Measurements from ENCODE around the gene ADAMTS12.

Gene ADAMTS12

GRCh38 chr5:33827885-33828284 lies 63.9 kb downstream of the ADAMTS12 start:
- intact Hi-C loops (cut with micrococcal nuclease): no loop called here
- no peaks in the 10 kb centered on the region for H3K27me3 Mint-ChIP-seq
- no peaks in the 10 kb centered on the region for H3K4me1 Mint-ChIP-seq (ENCODE audit: low read depth)
- H3K9me3 Mint-ChIP-seq: no peaks in the 10 kb centered on the region
- no peak overlapping the region for H3K27ac Mint-ChIP-seq
- no peak overlapping the region for H3K4me3 Mint-ChIP-seq
- H3K36me3 Mint-ChIP-seq (ENCODE audit: low read depth): no peaks in the 10 kb centered on the region

GRCh38 chr5:33827018-33827707 lies 64.6 kb downstream of the ADAMTS12 start:
- Mint-ChIP-seq H3K9me3 (no peaks in the 10 kb centered on the region), H3K27ac (no peak overlapping the region), H3K4me3 (no peak overlapping the region), H3K36me3 (ENCODE audit: low read depth) (no peaks in the 10 kb centered on the region), H3K4me1 (ENCODE audit: low read depth) (no peaks in the 10 kb centered on the region), H3K27me3 (no peaks in the 10 kb centered on the region)
- intact Hi-C loops (cut with micrococcal nuclease): no loop called here

GRCh38 chr5:33824516-33825195 lies 67.1 kb downstream of the ADAMTS12 start:
- no peaks in the 10 kb centered on the region for H3K9me3 Mint-ChIP-seq
- intact Hi-C loops (cut with micrococcal nuclease): no loop called here
- no peaks in the 10 kb centered on the region for H3K36me3 Mint-ChIP-seq (ENCODE audit: low read depth)

GRCh38 chr5:33817301-33817700 lies 74.5 kb downstream of the ADAMTS12 start:
- H3K27ac Mint-ChIP-seq: no peak overlapping the region
- no peaks in the 10 kb centered on the region for H3K4me1 Mint-ChIP-seq (ENCODE audit: low read depth)
- no peak overlapping the region for H3K4me3 Mint-ChIP-seq
- peaks cover 5% of the 10 kb centered on the region for H3K9me3 Mint-ChIP-seq
- no peaks in the 10 kb centered on the region for H3K36me3 Mint-ChIP-seq (ENCODE audit: low read depth)
- no peaks in the 10 kb centered on the region for H3K27me3 Mint-ChIP-seq
- intact Hi-C loops (cut with micrococcal nuclease): no loop called here

More at GRCh38 chr5:33824516-33825195, 67.1 kb downstream of the ADAMTS12 start:
- Mint-ChIP-seq H3K27ac (no peak overlapping the region), H3K27me3 (no peaks in the 10 kb centered on the region), H3K4me1 (ENCODE audit: low read depth) (no peaks in the 10 kb centered on the region), H3K4me3 (no peak overlapping the region)

DNA sequence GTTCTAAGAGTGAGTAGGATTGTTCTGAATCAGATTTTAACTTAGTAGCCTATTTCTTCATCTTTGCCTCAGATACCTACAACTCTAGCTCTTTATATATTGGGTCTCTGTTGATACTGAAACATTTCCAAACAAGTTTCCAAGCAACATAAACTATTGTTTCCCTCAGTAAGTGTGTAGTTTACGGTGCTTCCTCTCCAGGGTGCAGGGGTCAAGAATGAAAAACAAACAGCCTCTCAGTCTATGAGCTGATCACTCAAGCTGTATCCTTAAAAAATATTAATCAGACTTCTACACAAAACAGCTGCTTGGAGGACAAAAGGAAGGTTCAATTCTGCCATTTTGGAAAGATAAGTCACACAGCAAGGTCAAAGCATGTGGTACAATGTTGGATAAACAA lies 75.0 kb downstream of the ADAMTS12 start:
- Mint-ChIP-seq H3K27me3 (no peaks in the 10 kb centered on the region), H3K27ac (no peak overlapping the region), H3K4me1 (ENCODE audit: low read depth) (no peaks in the 10 kb centered on the region), H3K4me3 (no peak overlapping the region), H3K36me3 (ENCODE audit: low read depth) (no peaks in the 10 kb centered on the region), H3K9me3 (peaks cover 5% of the 10 kb centered on the region)
- intact Hi-C loops (cut with micrococcal nuclease): no loop called here

DNA sequence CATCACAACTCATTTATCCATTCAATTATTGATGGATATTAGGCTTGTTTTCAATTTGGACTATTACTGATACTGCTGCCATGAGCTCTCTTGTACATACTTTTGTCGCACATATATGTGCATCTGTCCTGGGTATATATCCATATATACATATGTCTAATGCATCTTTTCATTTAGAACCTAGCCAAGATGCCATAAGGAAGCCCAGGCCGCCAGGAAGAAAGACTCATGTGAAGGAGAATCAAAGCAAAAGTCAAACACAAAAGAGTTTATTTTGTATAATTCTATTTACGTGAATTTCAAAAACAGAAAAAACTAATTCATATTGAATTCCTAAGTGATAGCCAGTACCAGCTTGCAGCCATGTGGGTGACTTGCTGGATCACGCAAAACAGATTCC lies 79.0 kb downstream of the ADAMTS12 start:
- Mint-ChIP-seq H3K27me3 (no peaks in the 10 kb centered on the region), H3K36me3 (ENCODE audit: low read depth) (no peaks in the 10 kb centered on the region)

DNA sequence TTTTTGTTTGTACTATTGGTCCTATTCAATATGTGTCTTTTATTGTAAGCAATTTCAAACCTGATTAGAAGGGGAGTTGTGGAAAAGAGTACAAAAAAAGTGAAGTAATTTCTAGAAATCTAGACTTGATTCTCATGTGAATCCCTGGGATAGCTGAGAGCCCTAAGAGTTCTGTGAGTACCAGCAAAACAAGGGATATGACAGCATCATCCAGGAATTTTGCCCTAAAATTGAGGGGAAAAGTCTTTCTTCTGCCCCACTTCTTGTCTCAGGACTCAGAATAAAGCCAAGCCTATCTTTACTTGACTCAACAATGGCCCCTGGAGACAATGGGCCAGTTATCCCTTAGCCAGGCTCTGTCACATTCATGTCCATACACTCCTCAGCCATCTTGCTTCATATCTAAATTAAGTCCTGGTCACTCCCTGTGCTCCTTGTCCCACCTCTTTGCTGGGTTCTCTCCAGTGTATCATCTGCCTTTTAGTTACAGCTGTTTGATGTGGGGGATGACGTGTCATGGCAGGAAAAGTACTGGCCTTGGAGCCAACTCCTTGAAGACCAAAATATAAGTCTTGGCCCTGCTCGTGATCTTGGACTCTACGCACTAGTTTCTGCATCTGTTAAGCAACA lies 81.2 kb downstream of the ADAMTS12 start:
- Mint-ChIP-seq H3K9me3 (peaks cover 5% of the 10 kb centered on the region), H3K27me3 (no peaks in the 10 kb centered on the region), H3K4me3 (no peak overlapping the region), H3K4me1 (ENCODE audit: low read depth) (no peaks in the 10 kb centered on the region), H3K27ac (no peak overlapping the region), H3K36me3 (ENCODE audit: low read depth) (no peaks in the 10 kb centered on the region)
- intact Hi-C loops (cut with micrococcal nuclease): no loop called here

More for the DNA sequence above, 79.0 kb downstream of the ADAMTS12 start:
- H3K27ac Mint-ChIP-seq: no peak overlapping the region
- peaks cover 5% of the 10 kb centered on the region for H3K9me3 Mint-ChIP-seq
- no peak overlapping the region for H3K4me3 Mint-ChIP-seq
- H3K4me1 Mint-ChIP-seq (ENCODE audit: low read depth): no peaks in the 10 kb centered on the region
- intact Hi-C loops (cut with micrococcal nuclease): no loop called here

GRCh38 chr5:33809936-33810335 lies 81.9 kb downstream of the ADAMTS12 start:
- intact Hi-C loops (cut with micrococcal nuclease): no loop called here
- no peaks in the 10 kb centered on the region for H3K36me3 Mint-ChIP-seq (ENCODE audit: low read depth)
- no peaks in the 10 kb centered on the region for H3K27me3 Mint-ChIP-seq
- no peak overlapping the region for H3K4me3 Mint-ChIP-seq
- H3K9me3 Mint-ChIP-seq: peaks cover 4% of the 10 kb centered on the region
- no peak overlapping the region for H3K27ac Mint-ChIP-seq
- H3K4me1 Mint-ChIP-seq (ENCODE audit: low read depth): no peaks in the 10 kb centered on the region

GRCh38 chr5:33808699-33809098 lies 83.1 kb downstream of the ADAMTS12 start:
- intact Hi-C loops (cut with micrococcal nuclease): no loop called here
- H3K27me3 Mint-ChIP-seq: no peaks in the 10 kb centered on the region
- no peaks in the 10 kb centered on the region for H3K4me1 Mint-ChIP-seq (ENCODE audit: low read depth)
- no peaks in the 10 kb centered on the region for H3K36me3 Mint-ChIP-seq (ENCODE audit: low read depth)
- H3K4me3 Mint-ChIP-seq: no peak overlapping the region
- H3K27ac Mint-ChIP-seq: no peak overlapping the region
- no peaks in the 10 kb centered on the region for H3K9me3 Mint-ChIP-seq

GRCh38 chr5:33807771-33808170 lies 84.0 kb downstream of the ADAMTS12 start:
- Mint-ChIP-seq H3K4me1 (ENCODE audit: low read depth) (no peaks in the 10 kb centered on the region), H3K27ac (no peak overlapping the region), H3K9me3 (no peaks in the 10 kb centered on the region), H3K4me3 (no peak overlapping the region), H3K36me3 (ENCODE audit: low read depth) (no peaks in the 10 kb centered on the region), H3K27me3 (no peaks in the 10 kb centered on the region)
- intact Hi-C loops (cut with micrococcal nuclease): no loop called here

DNA sequence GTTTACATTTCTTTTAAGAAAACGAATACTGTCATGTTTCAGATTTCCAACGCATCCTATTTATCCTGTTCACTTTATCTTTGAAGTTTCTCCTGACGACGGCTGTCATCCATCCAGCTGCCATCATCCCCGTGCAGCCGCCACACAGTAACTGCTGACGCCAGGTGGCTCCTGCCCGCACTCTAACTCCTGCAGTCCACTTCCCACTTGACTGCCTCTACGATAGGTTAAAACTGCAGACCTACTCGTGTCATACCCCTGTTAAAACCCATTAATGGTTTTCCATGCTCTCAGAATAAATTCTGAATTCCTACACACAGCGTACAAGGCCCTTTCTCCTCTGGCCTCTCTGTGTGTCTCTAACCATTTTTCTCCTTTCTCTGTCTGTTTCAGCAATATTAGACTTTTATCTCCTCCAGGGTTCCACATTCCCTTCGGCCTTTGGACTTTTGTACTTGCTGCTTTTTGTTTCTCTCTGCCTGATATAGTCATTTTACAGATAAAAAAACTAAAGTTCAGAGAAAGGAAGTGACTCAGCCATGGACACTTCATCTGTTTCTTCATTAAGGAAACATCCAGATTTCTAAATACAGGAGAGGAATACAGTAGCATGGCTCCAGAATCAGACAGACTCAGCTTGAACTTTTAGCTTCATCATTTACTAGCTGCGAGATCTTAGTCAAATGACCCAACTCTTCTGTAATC lies 84.9 kb downstream of the ADAMTS12 start:
- Mint-ChIP-seq H3K9me3 (no peaks in the 10 kb centered on the region), H3K27me3 (no peaks in the 10 kb centered on the region), H3K36me3 (ENCODE audit: low read depth) (no peaks in the 10 kb centered on the region), H3K27ac (no peak overlapping the region), H3K4me1 (ENCODE audit: low read depth) (no peaks in the 10 kb centered on the region), H3K4me3 (no peak overlapping the region)
- intact Hi-C loops (cut with micrococcal nuclease): no loop called here

- no peak overlapping the region for H3K4me3 Mint-ChIP-seq
- H3K9me3 Mint-ChIP-seq: no peaks in the 10 kb centered on the region
- no peak overlapping the region for H3K27ac Mint-ChIP-seq
- no peaks in the 10 kb centered on the region for H3K36me3 Mint-ChIP-seq (ENCODE audit: low read depth)
- intact Hi-C loops (cut with micrococcal nuclease): no loop called here
- H3K27me3 Mint-ChIP-seq: no peaks in the 10 kb centered on the region
- H3K4me1 Mint-ChIP-seq (ENCODE audit: low read depth): no peaks in the 10 kb centered on the region
Observed at GRCh38 chr5:33801292-33801691, 90.5 kb downstream of the ADAMTS12 start.

GRCh38 chr5:33800241-33800950 lies 91.4 kb downstream of the ADAMTS12 start:
- H3K4me1 Mint-ChIP-seq (ENCODE audit: low read depth): no peaks in the 10 kb centered on the region
- H3K36me3 Mint-ChIP-seq (ENCODE audit: low read depth): no peaks in the 10 kb centered on the region
- H3K4me3 Mint-ChIP-seq: no peak overlapping the region
- H3K27ac Mint-ChIP-seq: no peak overlapping the region
- intact Hi-C loops (cut with micrococcal nuclease): no loop called here
- no peaks in the 10 kb centered on the region for H3K9me3 Mint-ChIP-seq
- no peaks in the 10 kb centered on the region for H3K27me3 Mint-ChIP-seq

Measured in dendritic cell treated with granulocyte-macrophage colony-stimulating factor and Interleukin-4, amounts not matched to agents 40 ng/mL and 50 ng/mL, for 4 days (primary cell).